Adrenal gland (tissue), 19 donors: Measurements from ENCODE around the gene SRA1. TPM values are rescaled to one million over a fixed set of nuclear protein-coding genes. Genes with fewer than 3 reads are reported as not detected.

Experiments used
- DNase-seq, 7 donors: peaks; one replicate each; pipeline ENCODE4 v3.0.0-alpha.2; 2019 to 2020
- H3K27ac ChIP-seq, 5 donors: fragments of 200-600 bp; sonication (generic) in 4 of 5; 1 replicate in 3 of 5; 2 replicates in 2 of 5; pipeline versions ENCODE4 v1.5.1 to v1.8.0; 2016 to 2020; ENCODE audit warnings: mild to moderate bottlenecking in 1 of 5
- H3K27me3 ChIP-seq: fragments of 200-600 bp; 2 replicates; pipeline ENCODE4 v1.8.0; 2021
- H3K36me3 ChIP-seq, 2 donors: fragments of 200-600 bp; replicated peaks in 1 of 2; 1 replicate in 1 of 2; 2 replicates in 1 of 2; pipeline versions ENCODE4 v1.5.1 to v1.8.0; 2018 to 2022
- H3K4me1 ChIP-seq, 2 donors: fragments of 200-600 bp; replicated peaks in 1 of 2; 1 replicate in 1 of 2; 2 replicates in 1 of 2; pipeline versions ENCODE4 v1.5.1 to v1.8.0; 2018 to 2021
- H3K4me3 ChIP-seq, 4 donors: fragments of 200-600 bp; sonication (generic) in 3 of 4; one replicate each; pipeline ENCODE4 v1.5.1; 2016 to 2018
- H3K9me3 ChIP-seq, 3 donors: fragments of 200-600 bp; sonication (generic) in 1 of 3; replicated peaks in 1 of 3; 1 replicate in 2 of 3; 2 replicates in 1 of 3; pipeline versions ENCODE4 v1.5.1 to v1.8.0; 2016 to 2021
- POLR2A ChIP-seq, 2 donors: fragments of 450-650 bp; IDR thresholded peaks; one replicate each; pipeline ENCODE4 v1.6.1; 2017; ENCODE audit warnings: antibody characterized with exemption in 2 of 2, mild to moderate bottlenecking in 2 of 2, moderate library complexity in 1 of 2
- WGBS, 4 donors: extraction: QIAGEN DNeasy Blood & Tissue Kit in 2 of 4; methylation state at CpG; one replicate each; pipeline versions ENCODE4 v1.1.5 to v1.1.7; 2013 to 2017; 5-methylcytosine and 5-hydroxymethylcytosine counted together
- intact Hi-C, 2 donors: fragments of 100-400 bp; cut with DNase I; formaldehyde crosslinking; loops; one replicate each; pipeline versions ENCODE4 v1.14.1 to v1.15.0; 2022 to 2023
- long read RNA-seq, 10 donors: library from polyadenylated mRNA in 3 of 10; unstranded in 2 of 10; stranded (forward) in 1 of 10; transcript quantifications; one replicate each; pipeline ENCODE4 v2.0.0 and lab custom pipeline, GENCODE V29; 2021 to 2026
- polyA plus RNA-seq, 3 donors: library from polyadenylated mRNA; stranded (reverse); fragments of 200-250 nt in 2 of 3; fragments of 350-450 nt in 1 of 3; fragmentation: Illumina TruSeq in 1 of 3; extraction: RNeasy Lipid Tissue Mini Kit (QIAGEN cat#74804) in 1 of 3; gene quantifications; one replicate each; pipeline ENCODE4 v1.2.3, GENCODE V29; 2013 to 2014
- total RNA-seq, 9 donors: library from RNA; depleted of rRNA in 4 of 9; stranded (reverse); fragments of >200 nt in 4 of 9; fragments of 120-200 nt in 1 of 9; fragmentation: NEBNext Ultra II Directional in 1 of 9; extraction: Animal tissue kit (Norgen Biotek cat#: 25700) in 1 of 9; gene quantifications; one replicate each; pipeline versions ENCODE4 v1.1.0 to v1.2.4, GENCODE V29; 2013 to 2023
- TF ChIP-seq, protein P1 (sequence below), 6 experiments: fragments of 450-650 bp in 4 of 6; fragments of 200-600 bp in 2 of 6; sonication (generic) in 1 of 6; IDR thresholded peaks; 1 replicate in 5 of 6; 2 replicates in 1 of 6; pipeline versions ENCODE4 v1.5.1 to v1.8.0; 2016 to 2021; ENCODE audit warnings: antibody characterized with exemption in 6 of 6, mild to moderate bottlenecking in 2 of 6, moderate library complexity in 1 of 6
- donor health status: healthy with polysubstance abuse.
- donor health status: Bipolar disorder and iron deficiency.
- donor health status: DM: yes; HTN: yes; CAD: no.
- donor health status: DM: no; HTN: no; CAD: no.
- donor health status: DM: no; HTN: no; CAD: no.
- donor health status: DM: yes; HTN: yes; CAD: no.

Gene SRA1
- total RNA-seq (100 to 1,000 TPM in 1 of 9 donors, 10 to 100 TPM in 8; 31.3 to 156 (median 46.0) TPM), polyA plus RNA-seq (100 to 1,000 TPM in 2 of 3 donors, 10 to 100 TPM in 1; 96.3 to 115 (median 101) TPM)
- long read RNA-seq, donor 1, transcript SRA1-201 (5 exons, 2,107 nt): major isoform, 55 of 88 reads
- long read RNA-seq, donor 1, transcript SRA1-205 (4 exons, 1,466 nt): minor isoform, 23 of 88 reads
- long read RNA-seq, donor 1, partial matches to known transcripts: 0 of 88 reads
- long read RNA-seq, donor 1, other reads (novel, unspliced or antisense): 6 of 88 reads
- long read RNA-seq, donor 2, transcript SRA1-201 (5 exons, 2,107 nt): major isoform, 25 of 33 reads
- long read RNA-seq, donor 2, transcript SRA1-205 (4 exons, 1,466 nt): minor isoform, 6 of 33 reads
- long read RNA-seq, donor 2, partial matches to known transcripts: 0 of 33 reads
- long read RNA-seq, donor 2, other reads (novel, unspliced or antisense): 0 of 33 reads
- long read RNA-seq, donor 3, transcript SRA1-201 (5 exons, 2,107 nt): major isoform, 36 of 49 reads
- long read RNA-seq, donor 3, transcript SRA1-205 (4 exons, 1,466 nt): minor isoform, 10 of 49 reads
- long read RNA-seq, donor 3, partial matches to known transcripts: 0 of 49 reads
- long read RNA-seq, donor 3, other reads (novel, unspliced or antisense): 0 of 49 reads
- long read RNA-seq, donor 4, transcript SRA1-201 (5 exons, 2,107 nt): major isoform, 100 of 139 reads
- long read RNA-seq, donor 4, transcript SRA1-205 (4 exons, 1,466 nt): minor isoform, 36 of 139 reads
- long read RNA-seq, donor 4, partial matches to known transcripts: 0 of 139 reads
- long read RNA-seq, donor 4, other reads (novel, unspliced or antisense): 2 of 139 reads
- long read RNA-seq, donor 5, transcript SRA1-205 (4 exons, 1,466 nt): minor isoform, 24 of 128 reads
- long read RNA-seq, donor 5, transcript SRA1-201 (5 exons, 2,107 nt): major isoform, 100 of 128 reads
- long read RNA-seq, donor 5, partial matches to known transcripts: 1 of 128 reads
- long read RNA-seq, donor 5, other reads (novel, unspliced or antisense): 2 of 128 reads
- long read RNA-seq, donor 6, transcript SRA1-201 (5 exons, 2,107 nt): major isoform, 64 of 83 reads
- long read RNA-seq, donor 6, transcript SRA1-205 (4 exons, 1,466 nt): minor isoform, 15 of 83 reads
- long read RNA-seq, donor 6, partial matches to known transcripts: 1 of 83 reads
- long read RNA-seq, donor 6, other reads (novel, unspliced or antisense): 2 of 83 reads
- long read RNA-seq, donor 7, transcript SRA1-201 (5 exons, 2,107 nt): major isoform, 11 of 14 reads
- long read RNA-seq, donor 7, partial matches to known transcripts: 0 of 14 reads
- long read RNA-seq, donor 7, other reads (novel, unspliced or antisense): 0 of 14 reads
- long read RNA-seq, donor 8, transcript SRA1-201 (5 exons, 2,107 nt): major isoform, 31 of 45 reads
- long read RNA-seq, donor 8, transcript SRA1-205 (4 exons, 1,466 nt): minor isoform, 13 of 45 reads
- long read RNA-seq, donor 8, partial matches to known transcripts: 0 of 45 reads
- long read RNA-seq, donor 8, other reads (novel, unspliced or antisense): 0 of 45 reads
- long read RNA-seq, donor 9, transcript SRA1-205 (4 exons, 1,466 nt): minor isoform, 5 of 23 reads
- long read RNA-seq, donor 9, transcript SRA1-201 (5 exons, 2,107 nt): major isoform, 18 of 23 reads
- long read RNA-seq, donor 9, partial matches to known transcripts: 0 of 23 reads
- long read RNA-seq, donor 9, other reads (novel, unspliced or antisense): 0 of 23 reads
- long read RNA-seq, donor 10, transcript SRA1-205 (4 exons, 1,466 nt): minor isoform, 8 of 29 reads
- long read RNA-seq, donor 10, transcript SRA1-201 (5 exons, 2,107 nt): major isoform, 20 of 29 reads
- long read RNA-seq, donor 10, partial matches to known transcripts: 0 of 29 reads
- long read RNA-seq, donor 10, other reads (novel, unspliced or antisense): 0 of 29 reads

- peaks cover 26 to 51% of the 10 kb centered on the region in 2 donors for H3K4me1 ChIP-seq
- WGBS, 4 donors: 1 to 17% (median 3%) methylated on average over 3 to 46 of the region's 46 CpGs
- DNase-seq: peak; percentile 92 to 96 (median 95)
- H3K27me3 ChIP-seq: no peaks in the 10 kb centered on the region
- peak within 1 kb of the TSS; percentile 71 to 93 (median 86) for H3K4me3 ChIP-seq
- peaks cover 0 to 9% of the 10 kb centered on the region in 2 donors for H3K36me3 ChIP-seq
- no peaks in the 10 kb centered on the region for H3K9me3 ChIP-seq
- peak within 1 kb of the TSS; percentile 92 to 95 (median 93) for H3K27ac ChIP-seq
- intact Hi-C loops: loop anchor here in 1 of 2 donors (5.0 kb wide), 1 partner anchor 80 kb away; the partner anchor contains the start of gene TMCO6
- TF ChIP-seq POLR2A (IDR thresholded peaks at IDR 0.05): peak; percentile 93 to 98
- TF ChIP-seq, protein P1, sequence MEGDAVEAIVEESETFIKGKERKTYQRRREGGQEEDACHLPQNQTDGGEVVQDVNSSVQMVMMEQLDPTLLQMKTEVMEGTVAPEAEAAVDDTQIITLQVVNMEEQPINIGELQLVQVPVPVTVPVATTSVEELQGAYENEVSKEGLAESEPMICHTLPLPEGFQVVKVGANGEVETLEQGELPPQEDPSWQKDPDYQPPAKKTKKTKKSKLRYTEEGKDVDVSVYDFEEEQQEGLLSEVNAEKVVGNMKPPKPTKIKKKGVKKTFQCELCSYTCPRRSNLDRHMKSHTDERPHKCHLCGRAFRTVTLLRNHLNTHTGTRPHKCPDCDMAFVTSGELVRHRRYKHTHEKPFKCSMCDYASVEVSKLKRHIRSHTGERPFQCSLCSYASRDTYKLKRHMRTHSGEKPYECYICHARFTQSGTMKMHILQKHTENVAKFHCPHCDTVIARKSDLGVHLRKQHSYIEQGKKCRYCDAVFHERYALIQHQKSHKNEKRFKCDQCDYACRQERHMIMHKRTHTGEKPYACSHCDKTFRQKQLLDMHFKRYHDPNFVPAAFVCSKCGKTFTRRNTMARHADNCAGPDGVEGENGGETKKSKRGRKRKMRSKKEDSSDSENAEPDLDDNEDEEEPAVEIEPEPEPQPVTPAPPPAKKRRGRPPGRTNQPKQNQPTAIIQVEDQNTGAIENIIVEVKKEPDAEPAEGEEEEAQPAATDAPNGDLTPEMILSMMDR (IDR thresholded peaks at IDR 0.05): no peak
Observed at GRCh38 chr5:140557136-140557805, at the start of gene SRA1. TSS of gene SRA1 (minus strand) at chr5:140557473. CDS start at chr5:140557452, 21 bp downstream.

DNA sequence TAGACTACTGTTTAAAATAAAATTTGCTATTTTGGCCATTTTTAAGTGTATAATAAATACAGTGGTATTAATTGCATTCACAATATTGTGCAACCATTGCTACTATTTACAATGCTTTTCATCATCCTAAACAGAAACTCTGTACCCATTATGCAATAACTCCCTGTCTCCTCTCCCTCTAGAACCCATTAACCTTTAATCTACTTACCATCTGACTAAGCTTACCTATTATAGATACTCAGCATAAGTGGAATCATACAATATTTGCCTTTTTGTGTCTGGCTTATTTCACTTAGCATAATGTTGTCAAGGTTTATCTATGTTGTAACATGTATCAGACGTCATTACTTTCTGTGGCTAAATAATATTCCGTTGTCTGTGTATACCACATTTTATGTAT lies 49.8 kb upstream of the SRA1 start:
- Histone ChIP-seq H3K36me3 (no peaks in the 10 kb centered on the region), H3K27ac (peak overlapping the region in 1 of 5 donors; percentile 47), H3K4me3 (no peak overlapping the region), H3K27me3 (no peaks in the 10 kb centered on the region), H3K4me1 (peaks cover 5 to 14% of the 10 kb centered on the region in 2 donors), H3K9me3 (no peaks in the 10 kb centered on the region)
- TF ChIP-seq POLR2A (IDR thresholded peaks at IDR 0.05): no peak
- TF ChIP-seq, protein P1 (IDR thresholded peaks at IDR 0.05): no peak
- no peak for DNase-seq
- intact Hi-C loops: no loop called here
- WGBS, 4 donors: 70 to 81% (median 70%) methylated on average over 2 of the region's 2 CpGs

DNA sequence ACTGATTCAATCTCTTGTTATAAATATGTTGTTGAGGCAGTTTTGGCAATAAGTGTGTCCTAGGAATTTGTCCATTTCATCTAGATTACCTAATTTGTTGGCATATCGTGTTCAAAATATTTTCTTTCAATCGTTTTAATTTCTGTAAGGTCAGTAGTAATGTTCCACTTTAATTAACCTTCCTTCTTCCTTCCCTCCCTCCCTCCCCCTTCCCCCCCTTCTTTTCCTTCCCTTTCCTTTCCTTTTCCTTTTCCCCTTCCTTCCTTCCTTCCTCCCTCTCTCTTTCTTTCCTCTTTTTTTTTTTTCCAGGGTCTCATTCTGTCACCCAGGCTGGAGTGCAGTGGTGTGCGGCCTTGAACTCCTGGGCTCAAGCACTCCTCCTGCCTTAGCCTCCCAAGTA lies 48.6 kb upstream of the SRA1 start:
- no peaks in the 10 kb centered on the region for H3K36me3 ChIP-seq
- H3K27ac ChIP-seq: no peak overlapping the region
- WGBS, 4 donors: 53 to 72% (median 64%) methylated on average over 3 of the region's 3 CpGs
- H3K27me3 ChIP-seq: no peaks in the 10 kb centered on the region
- peaks cover 5 to 14% of the 10 kb centered on the region in 2 donors for H3K4me1 ChIP-seq
- intact Hi-C loops: no loop called here
- DNase-seq: no peak
- H3K9me3 ChIP-seq: no peaks in the 10 kb centered on the region
- TF ChIP-seq, protein P1 (IDR thresholded peaks at IDR 0.05): no peak
- no peak for TF ChIP-seq POLR2A (IDR thresholded peaks at IDR 0.05)
- no peak overlapping the region for H3K4me3 ChIP-seq
